K562 (cell line): ENCODE results near the gene LSM8.

Experiments used
- PRPF4 ChIP-seq: fragments of 200-400 bp; formaldehyde crosslinking; IDR thresholded peaks from one replicate; pipeline ENCODE4 v1.6.1; 2017; ENCODE audit warnings: low read length, low read depth, mild to moderate bottlenecking; ENCODE audit not compliant: insufficient read depth, poor library complexity, severe bottlenecking
- SP1 ChIP-seq: sonication (generic); formaldehyde crosslinking; IDR thresholded peaks from 2 replicates; pipeline ENCODE4 v1.8.1; 2022; ENCODE audit warnings: mild to moderate bottlenecking, missing genetic modification reagents
- ZNF274 ChIP-seq: IDR thresholded peaks from 2 replicates; pipeline ENCODE4 v1.6.1; 2011; ENCODE audit warnings: low read depth, mild to moderate bottlenecking, low read length, moderate library complexity, borderline replicate concordance

DNA sequence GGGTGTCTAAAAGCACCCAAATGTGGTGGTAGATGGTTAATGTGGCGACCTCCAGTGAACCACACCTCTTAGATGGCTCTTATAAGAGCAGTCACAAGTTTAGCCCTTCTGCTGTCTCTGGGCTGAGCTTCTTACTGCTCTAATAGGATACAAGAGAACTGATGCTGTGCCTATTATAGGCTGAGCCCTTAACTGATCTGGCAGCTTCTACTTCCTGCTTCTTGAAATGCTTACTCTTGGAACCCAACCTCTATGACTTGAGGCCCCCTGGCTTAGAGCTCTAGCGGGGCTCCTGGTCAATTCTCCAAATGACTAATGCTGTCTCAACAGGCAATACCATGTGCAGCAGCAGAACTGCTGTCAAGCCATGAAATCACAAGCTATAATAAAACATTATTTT, 35.0 kb upstream of the LSM8 start:
- TF ChIP-seq PRPF4 (no peak), ZNF274 (no peak), SP1 (CRISPR knock-in tag) (no peak)
